HepG2 (cell line): ENCODE data around the gene MED23. TPM values are rescaled to one million over a fixed set of nuclear protein-coding genes. Genes with fewer than 3 reads are reported as not detected.

Source experiments
- CC2D1A ChIP-seq: sonication (generic); formaldehyde crosslinking; IDR thresholded peaks from 2 replicates; pipeline ENCODE4 v1.8.1; 2023; ENCODE audit warnings: mild to moderate bottlenecking, missing genetic modification reagents
- CEBPG ChIP-seq: IDR thresholded peaks from 2 replicates; pipeline ENCODE4 v1.6.1; 2016
- DPF2 ChIP-seq: sonication (generic); formaldehyde crosslinking; IDR thresholded peaks from 2 replicates; pipeline ENCODE4 v1.4.0; 2020; ENCODE audit warnings: mild to moderate bottlenecking, low read depth, missing genetic modification reagents, borderline replicate concordance
- FOXA1 ChIP-seq, 2 experiments: fragments of 450-650 bp in 1 of 2; sonication (generic) in 1 of 2; formaldehyde crosslinking in 1 of 2; IDR thresholded peaks; 2 replicates each; pipeline versions ENCODE4 v1.4.0 to v1.6.1; 2016 to 2020; ENCODE audit warnings: missing genetic modification reagents in 1 of 2
- GPBP1L1 ChIP-seq: sonication (generic); formaldehyde crosslinking; IDR thresholded peaks from 2 replicates; pipeline ENCODE4 v1.5.0; 2020; ENCODE audit warnings: mild to moderate bottlenecking, missing genetic modification reagents
- GTF3A ChIP-seq: sonication (generic); formaldehyde crosslinking; conservative IDR thresholded peaks from 2 replicates; pipeline ENCODE4 v1.4.0; 2020; ENCODE audit warnings: mild to moderate bottlenecking, missing genetic modification reagents
- LRRFIP1 ChIP-seq: sonication (generic); formaldehyde crosslinking; conservative IDR thresholded peaks from 2 replicates; pipeline ENCODE4 v1.4.0; 2020; ENCODE audit warnings: missing genetic modification reagents
- NFIB ChIP-seq: sonication (generic); formaldehyde crosslinking; IDR thresholded peaks from 2 replicates; pipeline ENCODE4 v1.9.0; 2021; ENCODE audit warnings: missing genetic modification reagents, mild to moderate bottlenecking, borderline replicate concordance
- PAWR ChIP-seq: sonication (generic); formaldehyde crosslinking; IDR thresholded peaks from 2 replicates; pipeline ENCODE4 v1.4.0; 2020; ENCODE audit warnings: missing genetic modification reagents, mild to moderate bottlenecking, borderline replicate concordance
- SNRNP70 ChIP-seq: fragments of 200-400 bp; formaldehyde crosslinking; IDR thresholded peaks from 2 replicates; pipeline ENCODE4 v1.6.1; 2017; ENCODE audit warnings: mild to moderate bottlenecking, low read depth, low read length, moderate library complexity
- SOX6 ChIP-seq, 2 experiments: fragments of 450-650 bp in 1 of 2; sonication (generic) in 1 of 2; formaldehyde crosslinking in 1 of 2; IDR thresholded peaks; 2 replicates each; pipeline versions ENCODE4 v1.4.0 to v1.6.1; 2017 to 2020; ENCODE audit warnings: antibody characterized with exemption in 1 of 2, mild to moderate bottlenecking in 1 of 2, missing genetic modification reagents in 1 of 2
- TCF12 ChIP-seq, 2 experiments: fragments of 450-650 bp in 1 of 2; sonication (generic) in 1 of 2; formaldehyde crosslinking in 1 of 2; IDR thresholded peaks; 2 replicates each; pipeline versions ENCODE4 v1.6.1 to v1.8.0; 2017 to 2022; ENCODE audit warnings: antibody characterized with exemption in 1 of 2, mild to moderate bottlenecking in 1 of 2, missing genetic modification reagents in 1 of 2, moderate library complexity in 1 of 2
- THAP11 ChIP-seq: IDR thresholded peaks from 2 replicates; pipeline ENCODE4 v1.6.1; 2016; ENCODE audit warnings: missing biosample characterization, missing genetic modification reagents
- TMF1 ChIP-seq: sonication (generic); formaldehyde crosslinking; IDR thresholded peaks from 2 replicates; pipeline ENCODE4 v1.8.1; 2022; ENCODE audit warnings: low read depth, missing genetic modification reagents
- YEATS2 ChIP-seq: sonication (generic); formaldehyde crosslinking; IDR thresholded peaks from 2 replicates; pipeline ENCODE4 v1.4.0; 2020; ENCODE audit warnings: missing genetic modification reagents, borderline replicate concordance
- ZNF17 ChIP-seq: sonication (generic); formaldehyde crosslinking; IDR thresholded peaks from 2 replicates; pipeline ENCODE4 v1.5.0; 2020; ENCODE audit warnings: mild to moderate bottlenecking, missing genetic modification reagents
- ZNF280D ChIP-seq: sonication (generic); formaldehyde crosslinking; IDR thresholded peaks from 2 replicates; pipeline ENCODE4 v1.5.1; 2020; ENCODE audit warnings: mild to moderate bottlenecking, missing genetic modification reagents
- ZNF292 ChIP-seq: sonication (generic); formaldehyde crosslinking; IDR thresholded peaks from 2 replicates; pipeline ENCODE4 v1.8.1; 2022; ENCODE audit warnings: mild to moderate bottlenecking, low read depth, missing genetic modification reagents, borderline replicate concordance
- ZNF589 ChIP-seq: sonication (generic); formaldehyde crosslinking; conservative IDR thresholded peaks from 2 replicates; pipeline ENCODE4 v1.8.0; 2022; ENCODE audit warnings: mild to moderate bottlenecking, moderate library complexity, missing genetic modification reagents
- ZNF615 ChIP-seq: sonication (generic); formaldehyde crosslinking; IDR thresholded peaks from 2 replicates; pipeline ENCODE4 v1.5.0; 2020; ENCODE audit warnings: mild to moderate bottlenecking, missing genetic modification reagents, borderline replicate concordance
- ZNF619 ChIP-seq: sonication (generic); formaldehyde crosslinking; IDR thresholded peaks from 2 replicates; pipeline ENCODE4 v1.4.0; 2020; ENCODE audit warnings: mild to moderate bottlenecking, missing genetic modification reagents
- ZNF772 ChIP-seq: sonication (generic); formaldehyde crosslinking; IDR thresholded peaks from 2 replicates; pipeline ENCODE4 v1.5.0; 2020; ENCODE audit warnings: mild to moderate bottlenecking, missing genetic modification reagents
- ZSCAN20 ChIP-seq: sonication (generic); formaldehyde crosslinking; IDR thresholded peaks from 2 replicates; pipeline ENCODE4 v1.4.0; 2020; ENCODE audit warnings: missing genetic modification reagents, mild to moderate bottlenecking, borderline replicate concordance
- polyA plus RNA-seq, 8 experiments: library from polyadenylated mRNA; depleted of rRNA in 3 of 8; stranded (reverse) in 7 of 8; unstranded in 1 of 8; fragments of >200 nt; fragmentation: Illumina TruSeq in 4 of 8; extraction: Trizol in 4 of 8; gene quantifications; 2 replicates each; pipeline versions ENCODE4 v1.2.1 to v1.2.3, GENCODE V29; 2011 to 2016; ENCODE audit warnings: low read depth in 4 of 8, missing spikeins in 1 of 8, mixed read lengths in 1 of 8; ENCODE audit not compliant: insufficient read depth in 1 of 8
- total RNA-seq, 5 experiments: library from RNA; depleted of rRNA; stranded (reverse); fragments of >200 nt; fragmentation: Illumina TruSeq; extraction: Trizol; gene quantifications; 2 replicates each; pipeline ENCODE4 v1.2.3, GENCODE V29; 2016; ENCODE audit warnings: low read depth in 1 of 5

The MED23 gene
- total and polyA plus RNA-seq, 2 of the 13 experiments (the other 11 are each of a cell fraction or from before 2014, with no cell fraction given), result 34.9 to 50.5 TPM

GRCh38 chr6:131575834-131576478, 52.1 kb downstream of the MED23 start (continued):
- TF ChIP-seq ZNF772, result no peak
- no peak for TF ChIP-seq FOXA1 (IDR thresholded peaks at IDR 0.05)
- 0 out of 2 replicates have a peak, but pooled peaks have one; percentile 11 for TF ChIP-seq FOXA1 (CRISPR knock-in tag; IDR thresholded peaks at IDR 0.05)
- TF ChIP-seq GPBP1L1 (CRISPR knock-in tag), result no peak
- no peak for TF ChIP-seq ZSCAN20
- no peak for TF ChIP-seq SNRNP70
- TF ChIP-seq ZNF615 (CRISPR knock-in tag), result no peak
- no peak for TF ChIP-seq THAP11
- no peak for TF ChIP-seq ZNF280D
- no peak for TF ChIP-seq SOX6 (IDR thresholded peaks at IDR 0.05)
- TF ChIP-seq SOX6 (CRISPR knock-in tag; IDR thresholded peaks at IDR 0.05), result peak; percentile 50; the same call in 1 of the 2 replicates
- TF ChIP-seq CEBPG, result peak; percentile 97
- TF ChIP-seq DPF2 (CRISPR knock-in tag), result peak; percentile 76; the same call in 1 of the 2 replicates
- TF ChIP-seq PAWR (CRISPR knock-in tag), result no peak
- TF ChIP-seq ZNF589, result no peak
- no peak for TF ChIP-seq YEATS2 (CRISPR knock-in tag)
- no peak for TF ChIP-seq ZNF619 (CRISPR knock-in tag)
- no peak for TF ChIP-seq ZNF17 (CRISPR knock-in tag)
- no peak for TF ChIP-seq LRRFIP1
- TF ChIP-seq CC2D1A, result no peak
- peak; percentile 80; the same call in 1 of the 2 replicates for TF ChIP-seq ZNF292 (CRISPR knock-in tag)
- TF ChIP-seq TMF1, result no peak
- TF ChIP-seq NFIB (CRISPR knock-in tag), result no peak
- TF ChIP-seq TCF12 (IDR thresholded peaks at IDR 0.05), result no peak
- TF ChIP-seq TCF12 (CRISPR knock-in tag; IDR thresholded peaks at IDR 0.05), result no peak
- TF ChIP-seq GTF3A (CRISPR knock-in tag), result no peak
